ENCODE data around the gene PHF2. TPM values are rescaled to one million over a fixed set of nuclear protein-coding genes. Genes with fewer than 3 reads are reported as not detected.

The PHF2 gene
- total RNA-seq, 1 donor from 2014 or later: 12.1 TPM

GRCh38 chr9:93590609-93591234 lies 14.3 kb downstream of the PHF2 start:
- peaks cover 11% of the 10 kb centered on the region for H3K4me1 ChIP-seq (ENCODE audit: insufficient read depth, low read length)
- peaks cover 97% of the 10 kb centered on the region for H4K20me1 ChIP-seq (ENCODE audit: insufficient read depth, low read length)
- Mint-ChIP-seq H3K27me3 (ENCODE audit: low read depth, unreplicated experiment) (no peaks in the 10 kb centered on the region), H3K36me3 (ENCODE audit: low read depth, unreplicated experiment) (peaks cover 6% of the 10 kb centered on the region), H3K4me3 (ENCODE audit: unreplicated experiment) (no peak overlapping the region), H3K27ac (ENCODE audit: unreplicated experiment) (no peak overlapping the region), H3K4me1 (ENCODE audit: low read depth, unreplicated experiment) (peaks cover 24% of the 10 kb centered on the region), H3K9me3 (ENCODE audit: unreplicated experiment) (peaks cover 2% of the 10 kb centered on the region)
- H3K36me3 ChIP-seq (ENCODE audit: insufficient read depth, low read length): no peaks in the 10 kb centered on the region
- H3K4me3 ChIP-seq (ENCODE audit: insufficient read depth, low read depth, low read length): no peak overlapping the region
- FAIRE-seq: no peak
- no peak overlapping the region for H2AFZ ChIP-seq (ENCODE audit: low read depth, low read length)
- H3K79me2 ChIP-seq (ENCODE audit: insufficient read depth, low read length): peaks cover 95% of the 10 kb centered on the region
- no peak for DNase-seq (ENCODE audit: low read depth)
- H3K9me3 ChIP-seq (ENCODE audit: insufficient read depth, low read depth, low read length): no peaks in the 10 kb centered on the region
- no peak overlapping the region for H3K4me2 ChIP-seq (ENCODE audit: low read length)
- TF ChIP-seq EZH2 (IDR thresholded peaks at IDR 0.05; ENCODE audit: insufficient read depth, low read length): no peak
- TF ChIP-seq, protein P1, sequence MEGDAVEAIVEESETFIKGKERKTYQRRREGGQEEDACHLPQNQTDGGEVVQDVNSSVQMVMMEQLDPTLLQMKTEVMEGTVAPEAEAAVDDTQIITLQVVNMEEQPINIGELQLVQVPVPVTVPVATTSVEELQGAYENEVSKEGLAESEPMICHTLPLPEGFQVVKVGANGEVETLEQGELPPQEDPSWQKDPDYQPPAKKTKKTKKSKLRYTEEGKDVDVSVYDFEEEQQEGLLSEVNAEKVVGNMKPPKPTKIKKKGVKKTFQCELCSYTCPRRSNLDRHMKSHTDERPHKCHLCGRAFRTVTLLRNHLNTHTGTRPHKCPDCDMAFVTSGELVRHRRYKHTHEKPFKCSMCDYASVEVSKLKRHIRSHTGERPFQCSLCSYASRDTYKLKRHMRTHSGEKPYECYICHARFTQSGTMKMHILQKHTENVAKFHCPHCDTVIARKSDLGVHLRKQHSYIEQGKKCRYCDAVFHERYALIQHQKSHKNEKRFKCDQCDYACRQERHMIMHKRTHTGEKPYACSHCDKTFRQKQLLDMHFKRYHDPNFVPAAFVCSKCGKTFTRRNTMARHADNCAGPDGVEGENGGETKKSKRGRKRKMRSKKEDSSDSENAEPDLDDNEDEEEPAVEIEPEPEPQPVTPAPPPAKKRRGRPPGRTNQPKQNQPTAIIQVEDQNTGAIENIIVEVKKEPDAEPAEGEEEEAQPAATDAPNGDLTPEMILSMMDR (IDR thresholded peaks at IDR 0.05; ENCODE audit: insufficient read depth, low read depth, low read length): no peak
- H3K27me3 ChIP-seq (ENCODE audit: insufficient read depth, low read length): no peaks in the 10 kb centered on the region
- no peak overlapping the region for H3K27ac ChIP-seq (ENCODE audit: low read depth, low read length)
- no peak overlapping the region for H3K9ac ChIP-seq (ENCODE audit: low read length)

- TF ChIP-seq, protein P1 (IDR thresholded peaks at IDR 0.05; ENCODE audit: insufficient read depth, low read depth, low read length): no peak
- Mint-ChIP-seq H3K36me3 (ENCODE audit: low read depth, unreplicated experiment) (peaks cover 5% of the 10 kb centered on the region), H3K4me3 (ENCODE audit: unreplicated experiment) (no peak overlapping the region), H3K4me1 (ENCODE audit: low read depth, unreplicated experiment) (peaks cover 24% of the 10 kb centered on the region), H3K27me3 (ENCODE audit: low read depth, unreplicated experiment) (no peaks in the 10 kb centered on the region), H3K27ac (ENCODE audit: unreplicated experiment) (no peak overlapping the region), H3K9me3 (ENCODE audit: unreplicated experiment) (no peaks in the 10 kb centered on the region)
- Histone ChIP-seq H3K79me2 (ENCODE audit: insufficient read depth, low read length) (peaks cover 95% of the 10 kb centered on the region), H3K4me2 (ENCODE audit: low read length) (no peak overlapping the region), H3K9me3 (ENCODE audit: insufficient read depth, low read depth, low read length) (no peaks in the 10 kb centered on the region), H2AFZ (ENCODE audit: low read depth, low read length) (no peak overlapping the region), H3K27ac (ENCODE audit: low read depth, low read length) (no peak overlapping the region), H3K9ac (ENCODE audit: low read length) (no peak overlapping the region), H3K4me1 (ENCODE audit: insufficient read depth, low read length) (peaks cover 11% of the 10 kb centered on the region), H3K27me3 (ENCODE audit: insufficient read depth, low read length) (no peaks in the 10 kb centered on the region), H3K4me3 (ENCODE audit: insufficient read depth, low read depth, low read length) (no peak overlapping the region), H3K36me3 (ENCODE audit: insufficient read depth, low read length) (no peaks in the 10 kb centered on the region), H4K20me1 (ENCODE audit: insufficient read depth, low read length) (peaks cover 97% of the 10 kb centered on the region)
- FAIRE-seq (no peak), DNase-seq (ENCODE audit: low read depth) (no peak)
Observed at GRCh38 chr9:93591301-93592007, 15.1 kb downstream of the PHF2 start.
